HT1080 (cell line): Measurements from ENCODE around the gene TMEM132D. TPM values are rescaled to one million over a fixed set of nuclear protein-coding genes. Genes with fewer than 3 reads are reported as not detected.

Source experiments
- DNase-seq: peaks from one replicate; pipeline ENCODE4 v3.0.0-alpha.2; 2015; ENCODE audit warnings: low read depth
- total RNA-seq: library from RNA; depleted of rRNA; stranded (reverse); fragments of >200 nt; shearing (Covaris generic); gene quantifications from 2 replicates; pipeline ENCODE4 v1.2.3, GENCODE V29; 2014

The TMEM132D gene
- total RNA-seq, 1 experiment from 2014 or later, result 2.7 TPM

GRCh38 chr12:129269756-129270495 lies 633.9 kb downstream of the TMEM132D start:
- peak; percentile 30 for DNase-seq

GRCh38 chr12:129258781-129259318 lies 645.0 kb downstream of the TMEM132D start:
- DNase-seq, result peak; percentile 80

DNA sequence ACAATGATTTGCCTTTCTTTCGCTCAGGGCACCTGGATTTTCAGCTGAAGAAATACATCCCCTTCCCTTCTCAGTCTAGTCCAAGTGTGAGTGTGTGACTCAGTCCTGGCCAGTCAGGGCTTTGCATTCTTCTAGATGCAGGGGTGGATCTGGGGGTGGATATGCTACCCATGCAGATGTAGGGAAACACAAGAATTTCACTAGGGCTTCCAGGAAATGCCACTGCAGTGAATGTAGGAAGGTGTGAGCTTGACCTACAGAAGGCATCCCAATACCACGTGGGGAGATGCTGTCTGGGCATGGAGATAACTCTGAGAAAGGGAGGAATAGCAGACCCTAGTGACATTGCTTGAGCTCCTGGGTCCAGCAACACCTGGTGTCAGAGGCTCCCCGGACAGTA lies 646.3 kb downstream of the TMEM132D start:
- DNase-seq, result peak; percentile 88

DNA sequence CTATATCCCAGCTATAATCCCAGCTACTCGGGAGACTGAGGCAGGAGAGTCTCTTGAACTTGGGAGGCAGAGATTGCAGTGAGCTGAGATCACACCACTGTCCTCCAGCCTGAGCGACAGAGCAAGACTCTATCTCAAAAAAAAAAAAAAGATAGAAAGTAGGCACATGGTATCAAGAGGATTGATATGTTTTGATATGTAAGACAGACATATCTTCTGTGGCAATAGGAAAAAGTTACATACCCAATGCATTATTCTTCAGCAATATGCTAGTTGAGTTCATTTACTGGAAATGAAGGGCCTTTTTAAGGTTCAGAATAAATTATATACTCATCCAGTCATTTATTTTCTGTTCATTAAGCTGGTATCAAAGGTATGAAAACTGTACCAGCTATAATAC lies 657.2 kb downstream of the TMEM132D start:
- DNase-seq, result no peak

- DNase-seq, result no peak
Observed at GRCh38 chr12:129245769-129246168, 658.1 kb downstream of the TMEM132D start.

GRCh38 chr12:129241852-129242251 lies 662.0 kb downstream of the TMEM132D start:
- no peak for DNase-seq

GRCh38 chr12:129237881-129238280 lies 665.9 kb downstream of the TMEM132D start:
- DNase-seq, result no peak

DNA sequence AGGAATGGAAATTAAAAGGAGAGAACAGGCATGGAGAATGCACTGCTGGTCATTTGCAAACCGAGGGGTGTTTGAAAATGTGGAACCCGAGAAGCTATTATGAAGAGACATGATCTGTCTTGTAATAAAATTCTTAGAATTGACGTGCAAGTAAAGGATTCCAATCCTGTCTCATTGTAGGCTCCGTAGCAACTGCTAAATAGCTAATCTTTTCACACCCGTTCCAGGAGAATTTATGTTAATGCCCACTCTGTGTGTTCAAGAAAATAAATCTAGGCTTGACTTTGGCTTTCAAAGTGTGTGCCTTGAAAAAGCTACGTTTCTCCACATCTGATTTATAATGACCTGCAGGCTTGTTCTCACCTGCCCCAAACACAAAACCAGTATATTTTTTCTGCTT lies 669.6 kb downstream of the TMEM132D start:
- no peak for DNase-seq

- DNase-seq, result no peak
Observed at GRCh38 chr12:129231491-129231890, 672.3 kb downstream of the TMEM132D start.

DNA sequence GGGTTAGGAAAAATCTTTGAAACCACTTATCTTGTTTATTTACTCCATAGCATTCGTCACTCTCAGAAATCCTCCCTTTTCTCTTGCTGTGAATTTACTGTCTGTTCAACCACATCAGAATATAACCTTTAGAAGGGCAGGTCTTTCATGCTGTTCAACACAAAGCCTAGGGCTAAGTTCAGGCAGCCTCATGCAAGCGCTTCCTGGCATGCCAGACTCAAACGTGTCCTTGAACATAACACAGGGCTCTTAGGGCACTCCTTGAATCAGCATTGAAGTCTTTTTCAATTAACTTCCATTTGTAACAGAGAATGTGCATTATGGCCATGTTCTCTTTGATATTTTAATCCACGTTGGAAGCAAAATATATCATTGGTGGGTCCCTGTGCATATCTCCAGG lies 672.8 kb downstream of the TMEM132D start:
- DNase-seq, result no peak

DNA sequence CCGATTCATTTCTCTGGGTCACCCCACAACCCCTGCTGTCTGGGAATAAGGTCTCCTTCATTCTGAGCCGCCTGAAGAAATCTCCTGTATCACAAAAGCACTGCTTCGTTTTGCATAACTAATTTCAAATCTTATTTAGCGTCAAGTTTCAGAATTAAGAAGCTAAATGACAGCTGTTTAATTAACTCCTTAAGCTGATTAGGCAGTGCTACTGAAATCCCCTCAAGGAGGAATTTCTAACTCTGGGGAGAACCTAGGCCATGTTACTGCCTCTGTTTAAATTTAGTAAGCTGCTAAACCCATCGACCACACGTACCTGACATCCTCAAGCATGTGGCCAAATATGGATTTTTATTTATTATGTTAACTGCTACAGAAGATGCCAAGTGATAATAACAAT lies 677.0 kb downstream of the TMEM132D start:
- no peak for DNase-seq

DNA sequence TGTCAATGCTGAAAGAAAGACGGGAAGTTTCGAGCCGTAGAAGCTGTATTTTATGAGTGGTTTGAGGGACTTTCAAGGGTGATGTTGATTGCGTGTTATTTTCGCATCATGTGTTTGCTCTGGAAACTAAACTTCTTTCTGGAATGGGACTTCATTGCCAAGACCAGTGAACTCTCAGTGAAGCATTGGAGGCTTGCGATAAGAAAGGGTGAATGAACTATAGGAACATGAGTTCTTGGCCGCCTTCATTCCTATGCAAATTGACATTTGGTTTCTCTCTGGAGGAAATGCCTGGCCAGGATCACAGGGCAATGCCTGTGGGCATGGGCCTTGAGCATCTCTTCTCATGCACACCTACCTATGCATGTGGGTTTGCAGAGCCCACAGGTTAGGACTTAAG lies 677.8 kb downstream of the TMEM132D start:
- no peak for DNase-seq

DNA sequence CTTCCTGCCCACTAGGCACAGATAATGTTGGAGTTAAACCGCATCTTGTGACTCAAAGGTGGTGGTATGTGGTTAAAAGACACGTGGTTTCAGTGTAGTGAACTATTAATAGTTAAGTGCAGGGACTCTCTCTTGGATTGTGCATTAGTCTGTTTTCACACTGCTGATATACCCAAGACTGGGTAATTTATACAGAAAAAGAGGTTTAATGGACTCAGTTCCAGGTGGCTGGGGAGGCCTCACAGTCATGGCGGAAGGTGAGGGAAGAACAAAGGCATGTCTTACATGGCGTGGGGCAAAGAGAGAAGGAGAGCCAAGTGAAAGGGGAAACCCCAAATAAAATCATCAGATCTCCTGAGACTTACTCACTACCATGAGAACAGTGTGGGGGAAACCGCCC lies 688.3 kb downstream of the TMEM132D start:
- peak; percentile 83 for DNase-seq

- no peak for DNase-seq
Observed at GRCh38 chr12:129213551-129213950, 690.3 kb downstream of the TMEM132D start.

DNA sequence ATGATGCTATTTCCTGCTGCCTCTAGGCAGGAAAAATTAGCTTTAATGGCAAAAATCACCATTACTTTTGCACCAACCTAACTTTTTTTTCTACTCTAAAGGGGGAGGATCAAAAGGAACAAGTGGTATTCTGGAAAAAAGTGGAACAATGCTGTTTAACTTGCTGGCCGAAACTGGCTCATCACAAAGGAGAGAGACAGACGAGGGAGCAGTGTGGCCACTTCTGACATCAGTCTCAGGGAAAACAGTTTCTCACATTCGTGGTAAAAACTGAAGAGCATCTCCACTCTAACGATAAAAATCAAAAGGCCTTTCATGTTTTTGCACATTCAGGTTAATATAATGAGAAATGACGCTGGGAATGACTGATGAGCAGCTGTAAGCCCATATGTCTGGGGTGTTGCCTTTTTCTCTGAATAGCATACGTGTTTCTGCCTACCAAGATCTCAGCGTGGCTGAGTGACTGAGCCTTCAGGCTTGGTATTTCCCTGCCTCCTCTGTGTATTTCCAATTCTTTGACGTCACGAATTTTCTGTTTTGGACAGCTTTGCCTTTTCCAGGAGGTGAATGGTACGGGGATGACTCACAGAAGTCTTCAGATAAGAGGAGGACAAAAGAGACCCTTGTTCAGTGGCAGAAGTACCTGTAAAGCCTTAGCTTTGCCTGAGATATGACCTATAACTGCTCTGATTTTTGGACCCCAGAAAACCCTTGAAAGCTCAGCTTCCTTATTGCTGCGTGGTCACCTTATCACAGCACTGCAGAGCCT lies 691.8 kb downstream of the TMEM132D start:
- peak; percentile 94 for DNase-seq

GRCh38 chr12:129208566-129208965 lies 695.3 kb downstream of the TMEM132D start:
- no peak for DNase-seq

GRCh38 chr12:129207084-129207483 lies 696.7 kb downstream of the TMEM132D start:
- DNase-seq, result no peak

- no peak for DNase-seq
Observed at GRCh38 chr12:129203456-129203855, 700.4 kb downstream of the TMEM132D start.

DNA sequence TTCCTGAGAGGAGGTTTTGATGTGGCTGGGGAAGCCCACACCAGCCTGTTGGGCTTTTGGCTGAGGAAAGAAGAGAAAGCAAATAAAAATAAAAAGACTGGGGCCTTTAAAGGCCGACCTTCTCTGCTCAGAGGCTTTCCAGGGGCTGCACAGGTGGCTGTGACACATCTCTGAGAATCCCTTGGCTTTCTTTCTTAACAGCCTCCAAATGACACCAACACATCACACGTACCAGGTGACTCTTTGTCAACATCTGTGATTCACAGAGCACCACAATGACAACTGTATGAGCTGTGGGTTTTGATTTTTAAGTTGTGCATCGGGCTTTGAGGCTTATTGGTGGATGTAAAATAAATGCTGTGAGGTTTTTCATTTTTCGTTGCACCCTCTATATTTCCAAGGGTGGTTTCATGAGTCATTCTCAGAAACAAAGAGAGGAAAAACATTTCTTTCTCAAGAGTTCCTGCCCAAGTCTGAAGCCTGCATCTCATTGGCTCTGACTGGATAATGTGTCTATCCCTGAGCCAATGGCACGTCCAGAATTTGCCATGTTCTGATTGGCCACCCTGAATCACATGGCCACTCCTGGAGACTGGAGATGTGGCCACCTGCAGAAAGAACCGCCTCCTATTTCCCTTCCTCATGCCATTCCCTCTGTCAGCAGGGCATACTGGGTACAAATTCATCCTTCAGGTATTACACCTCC lies 701.6 kb downstream of the TMEM132D start:
- DNase-seq, result peak; percentile 84

GRCh38 chr12:129201029-129201428 lies 702.8 kb downstream of the TMEM132D start:
- no peak for DNase-seq

- no peak for DNase-seq
Observed at GRCh38 chr12:129200576-129200975, 703.2 kb downstream of the TMEM132D start.

GRCh38 chr12:129196927-129197326 lies 706.9 kb downstream of the TMEM132D start:
- DNase-seq, result no peak
